Uterus (tissue), 2 donors: ENCODE data around the gene MSRB3.

Experiments used
- CTCF ChIP-seq, 4 experiments: fragments of 200-600 bp in 2 of 4; fragments of 450-650 bp in 2 of 4; sonication (generic) in 2 of 4; IDR thresholded peaks; one replicate each; pipeline ENCODE4 v1.5.1; 2016 to 2019; ENCODE audit warnings: antibody characterized with exemption in 4 of 4, mild to moderate bottlenecking in 2 of 4, moderate library complexity in 1 of 4
- POLR2A ChIP-seq, 2 donors: fragments of 450-650 bp; IDR thresholded peaks; one replicate each; pipeline ENCODE4 v1.6.1; 2016; ENCODE audit warnings: antibody characterized with exemption in 2 of 2, mild to moderate bottlenecking in 1 of 2, moderate library complexity in 1 of 2

- no peak for TF ChIP-seq CTCF (IDR thresholded peaks at IDR 0.05)
- no peak for TF ChIP-seq POLR2A (IDR thresholded peaks at IDR 0.05)
Observed at GRCh38 chr12:65403188-65403587, 124.7 kb downstream of the MSRB3 start.
